Ascending aorta (tissue), 2 donors: ENCODE data around the gene NR1I3. TPM values are rescaled to one million over a fixed set of nuclear protein-coding genes. Genes with fewer than 3 reads are reported as not detected.

Source experiments
- DNase-seq, 2 donors: peaks; one replicate each; pipeline ENCODE4 v3.0.0-alpha.2; 2019; ENCODE audit warnings: low spot score in 2 of 2
- H3K27ac ChIP-seq, 2 donors: fragments of 200-600 bp; sonication (generic); one replicate each; pipeline ENCODE4 v1.5.1; 2016 to 2017; ENCODE audit warnings: mild to moderate bottlenecking in 1 of 2
- H3K27me3 ChIP-seq: fragments of 200-600 bp; sonication (generic); one replicate; pipeline ENCODE4 v1.5.1; 2017
- H3K36me3 ChIP-seq, 2 donors: fragments of 200-600 bp; sonication (generic); one replicate each; pipeline ENCODE4 v1.5.1; 2016
- H3K4me1 ChIP-seq, 2 donors: fragments of 200-600 bp; sonication (generic); one replicate each; pipeline ENCODE4 v1.5.1; 2016 to 2017; ENCODE audit warnings: mild to moderate bottlenecking in 1 of 2
- H3K4me3 ChIP-seq, 2 donors: fragments of 200-600 bp; sonication (generic); one replicate each; pipeline ENCODE4 v1.5.1; 2016 to 2017; ENCODE audit warnings: mild to moderate bottlenecking in 1 of 2
- H3K9me3 ChIP-seq, 2 donors: fragments of 200-600 bp; sonication (generic); one replicate each; pipeline ENCODE4 v1.5.1; 2016
- intact Hi-C: fragments of 100-400 bp; cut with DNase I; formaldehyde crosslinking; loops from one replicate; pipeline ENCODE4 v1.15.1; 2023
- total RNA-seq: library from RNA; depleted of rRNA; stranded (reverse); fragments of >200 nt; gene quantifications from one replicate; pipeline ENCODE4 v1.1.0, GENCODE V29; 2016
- TF ChIP-seq, protein P1 (sequence below), 3 experiments: fragments of 200-600 bp in 2 of 3; fragments of 450-650 bp in 1 of 3; sonication (generic) in 2 of 3; IDR thresholded peaks; one replicate each; pipeline ENCODE4 v1.5.1; 2016 to 2019; ENCODE audit warnings: antibody characterized with exemption in 3 of 3, mild to moderate bottlenecking in 1 of 3, moderate library complexity in 1 of 3

Gene NR1I3
- total RNA-seq, 1 donor from 2014 or later, result 0.21 TPM

DNA sequence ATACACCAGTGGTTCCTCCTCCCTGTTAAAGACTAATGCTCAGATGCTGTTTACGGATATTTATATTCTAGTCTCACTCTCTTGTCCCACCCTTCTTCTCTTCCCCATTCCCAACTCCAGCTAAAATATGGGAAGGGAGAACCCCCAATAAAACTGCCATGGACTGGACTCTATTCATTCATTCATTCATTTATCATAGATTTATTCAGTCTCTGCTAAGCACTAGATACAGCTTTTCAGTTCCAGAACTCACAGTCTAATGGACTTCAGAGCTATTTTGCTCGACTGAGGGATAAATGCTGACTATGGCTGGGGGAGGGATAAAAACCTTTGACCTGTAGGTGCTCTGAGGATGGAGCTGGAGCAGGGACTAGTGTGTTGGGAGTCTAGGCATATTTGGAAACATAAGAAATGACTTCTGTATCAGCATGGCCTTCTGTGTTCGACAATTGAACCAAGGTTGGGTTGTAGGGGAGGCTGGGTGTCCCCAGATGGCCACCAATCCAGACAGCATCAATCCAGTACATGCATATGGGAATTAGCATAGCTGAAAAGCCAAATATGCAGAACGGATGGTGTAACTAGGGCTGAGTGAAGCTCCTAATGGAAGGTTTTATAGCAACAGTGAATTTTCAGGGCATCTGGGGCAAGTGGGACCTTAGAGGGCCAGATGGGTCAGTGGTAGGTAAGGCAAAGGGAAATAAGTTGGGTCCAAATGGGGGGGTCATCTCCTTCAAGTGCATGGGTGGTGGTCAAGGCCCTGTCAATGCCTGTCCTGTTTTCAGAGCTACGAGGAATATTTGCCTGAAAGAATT, 18.7 kb downstream of the NR1I3 start:
- intact Hi-C loops, result no loop called here
- Histone ChIP-seq H3K27me3 (no peaks in the 10 kb centered on the region), H3K4me1 (peaks cover 0 to 4% of the 10 kb centered on the region in 2 donors), H3K4me3 (no peak overlapping the region), H3K36me3 (peaks cover 0 to 9% of the 10 kb centered on the region in 2 donors), H3K27ac (no peak overlapping the region), H3K9me3 (no peaks in the 10 kb centered on the region)
- no peak for DNase-seq
- TF ChIP-seq, protein P1, sequence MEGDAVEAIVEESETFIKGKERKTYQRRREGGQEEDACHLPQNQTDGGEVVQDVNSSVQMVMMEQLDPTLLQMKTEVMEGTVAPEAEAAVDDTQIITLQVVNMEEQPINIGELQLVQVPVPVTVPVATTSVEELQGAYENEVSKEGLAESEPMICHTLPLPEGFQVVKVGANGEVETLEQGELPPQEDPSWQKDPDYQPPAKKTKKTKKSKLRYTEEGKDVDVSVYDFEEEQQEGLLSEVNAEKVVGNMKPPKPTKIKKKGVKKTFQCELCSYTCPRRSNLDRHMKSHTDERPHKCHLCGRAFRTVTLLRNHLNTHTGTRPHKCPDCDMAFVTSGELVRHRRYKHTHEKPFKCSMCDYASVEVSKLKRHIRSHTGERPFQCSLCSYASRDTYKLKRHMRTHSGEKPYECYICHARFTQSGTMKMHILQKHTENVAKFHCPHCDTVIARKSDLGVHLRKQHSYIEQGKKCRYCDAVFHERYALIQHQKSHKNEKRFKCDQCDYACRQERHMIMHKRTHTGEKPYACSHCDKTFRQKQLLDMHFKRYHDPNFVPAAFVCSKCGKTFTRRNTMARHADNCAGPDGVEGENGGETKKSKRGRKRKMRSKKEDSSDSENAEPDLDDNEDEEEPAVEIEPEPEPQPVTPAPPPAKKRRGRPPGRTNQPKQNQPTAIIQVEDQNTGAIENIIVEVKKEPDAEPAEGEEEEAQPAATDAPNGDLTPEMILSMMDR (IDR thresholded peaks at IDR 0.05), result no peak

DNA sequence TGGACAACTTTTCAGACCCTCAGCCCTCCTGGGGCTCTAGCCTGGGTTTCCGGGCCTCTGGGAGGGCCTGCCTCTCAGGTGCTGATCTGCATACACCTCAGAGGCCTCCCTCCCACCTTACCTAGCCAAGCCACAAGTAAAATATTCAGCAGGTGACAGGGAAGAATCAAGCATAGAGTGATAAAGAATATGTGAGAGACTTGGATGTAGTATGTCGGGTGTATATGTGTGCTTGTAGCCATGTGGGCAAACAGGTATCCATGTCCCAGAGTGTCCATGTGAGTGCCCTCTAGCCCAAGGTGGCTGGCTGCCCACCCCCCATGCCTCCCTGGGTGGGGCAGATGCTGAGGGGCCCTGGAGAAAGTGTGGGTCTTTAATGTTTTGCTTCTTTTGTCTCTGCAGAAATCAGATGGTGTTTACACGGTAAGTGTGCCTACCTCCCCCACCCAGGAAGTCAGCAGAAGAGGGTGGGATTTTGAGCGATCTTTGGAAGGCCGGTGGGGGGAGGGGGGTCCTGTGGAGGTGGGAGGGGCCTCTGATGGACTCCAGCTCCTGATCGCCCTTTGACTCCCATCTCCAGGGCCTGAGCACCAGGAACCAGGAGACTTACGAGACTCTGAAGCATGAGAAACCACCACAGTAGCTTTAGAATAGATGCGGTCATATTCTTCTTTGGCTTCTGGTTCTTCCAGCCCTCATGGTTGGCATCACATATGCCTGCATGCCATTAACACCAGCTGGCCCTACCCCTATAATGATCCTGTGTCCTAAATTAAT, 19.5 kb downstream of the NR1I3 start:
- H3K27ac ChIP-seq, result peak overlapping the region in 1 of 2 donors; percentile 78
- TF ChIP-seq, protein P1 (IDR thresholded peaks at IDR 0.05), result no peak
- no peaks in the 10 kb centered on the region for H3K9me3 ChIP-seq
- intact Hi-C loops, result no loop called here
- peaks cover 6 to 17% of the 10 kb centered on the region in 2 donors for H3K36me3 ChIP-seq
- no peak for DNase-seq
- peaks cover 0 to 4% of the 10 kb centered on the region in 2 donors for H3K4me1 ChIP-seq
- H3K27me3 ChIP-seq, result no peaks in the 10 kb centered on the region
- H3K4me3 ChIP-seq, result no peak overlapping the region

DNA sequence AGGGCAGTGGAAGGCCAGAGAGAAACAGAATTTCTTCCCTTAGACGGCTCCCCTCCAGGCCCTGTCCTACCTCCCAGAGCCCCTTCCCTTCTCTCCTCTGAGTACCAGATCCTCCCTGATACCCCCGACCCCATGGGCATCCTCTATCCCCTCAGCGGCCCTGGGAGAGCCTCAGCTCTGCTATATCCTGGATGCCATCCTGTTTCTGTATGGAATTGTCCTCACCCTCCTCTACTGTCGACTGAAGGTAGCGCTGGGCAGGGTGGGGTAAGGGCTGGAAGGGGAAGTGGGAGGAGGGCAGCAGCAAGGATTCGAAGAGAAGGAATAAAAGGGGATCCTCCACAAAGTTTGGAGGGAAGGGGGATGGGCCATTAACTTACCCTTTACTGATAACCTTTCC, 20.2 kb downstream of the NR1I3 start:
- Histone ChIP-seq H3K27ac (peak overlapping the region; percentile 72 to 78), H3K36me3 (peaks cover 12 to 23% of the 10 kb centered on the region in 2 donors), H3K4me1 (peaks cover 0 to 4% of the 10 kb centered on the region in 2 donors), H3K9me3 (no peaks in the 10 kb centered on the region), H3K27me3 (no peaks in the 10 kb centered on the region), H3K4me3 (peak overlapping the region in 1 of 2 donors; percentile 39)
- intact Hi-C loops, result no loop called here
- TF ChIP-seq, protein P1 (IDR thresholded peaks at IDR 0.05), result no peak
- no peak for DNase-seq

DNA sequence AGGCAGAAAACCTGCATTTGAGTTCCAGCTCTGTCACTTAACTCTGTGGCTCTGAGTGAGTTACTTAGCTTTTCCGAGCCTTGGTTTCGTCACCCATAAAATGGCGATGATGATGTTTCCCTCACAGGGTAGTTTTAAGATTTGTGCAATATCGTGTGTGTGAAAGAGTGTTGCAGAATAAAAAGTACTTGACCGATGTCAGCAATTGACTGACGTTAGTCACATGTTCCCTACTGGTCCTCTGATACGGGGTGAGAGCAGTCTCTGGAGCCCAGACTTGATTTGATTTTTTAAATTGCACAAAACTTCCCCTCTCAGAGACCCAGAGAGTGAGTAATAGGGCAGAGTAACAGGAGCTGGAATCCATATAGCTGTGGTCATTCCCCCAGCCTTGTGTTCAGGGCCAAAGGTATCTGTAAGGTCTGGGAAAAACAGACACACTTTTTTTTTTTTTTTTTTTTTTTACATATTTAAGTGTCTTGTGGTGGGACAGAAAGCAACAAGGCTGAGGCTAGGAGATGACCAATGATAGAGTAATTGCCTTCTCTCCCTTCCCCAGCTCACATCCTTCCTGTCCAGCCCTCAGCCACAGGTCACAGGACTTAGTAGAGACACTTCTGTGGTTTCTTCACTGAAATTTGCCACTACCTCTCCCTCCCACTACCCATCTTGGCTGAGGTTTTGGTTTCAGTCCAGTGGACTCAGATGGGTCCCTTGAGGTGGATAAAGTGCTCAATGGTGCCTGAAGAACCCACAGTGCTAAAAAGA, 20.9 kb downstream of the NR1I3 start:
- TF ChIP-seq, protein P1 (IDR thresholded peaks at IDR 0.05), result no peak
- intact Hi-C loops, result no loop called here
- no peak for DNase-seq
- Histone ChIP-seq H3K27ac (peak overlapping the region; percentile 78 to 84), H3K27me3 (no peaks in the 10 kb centered on the region), H3K9me3 (no peaks in the 10 kb centered on the region), H3K36me3 (peaks cover 19 to 30% of the 10 kb centered on the region in 2 donors), H3K4me1 (peaks cover 0 to 4% of the 10 kb centered on the region in 2 donors), H3K4me3 (peak overlapping the region in 1 of 2 donors; percentile 39)

DNA sequence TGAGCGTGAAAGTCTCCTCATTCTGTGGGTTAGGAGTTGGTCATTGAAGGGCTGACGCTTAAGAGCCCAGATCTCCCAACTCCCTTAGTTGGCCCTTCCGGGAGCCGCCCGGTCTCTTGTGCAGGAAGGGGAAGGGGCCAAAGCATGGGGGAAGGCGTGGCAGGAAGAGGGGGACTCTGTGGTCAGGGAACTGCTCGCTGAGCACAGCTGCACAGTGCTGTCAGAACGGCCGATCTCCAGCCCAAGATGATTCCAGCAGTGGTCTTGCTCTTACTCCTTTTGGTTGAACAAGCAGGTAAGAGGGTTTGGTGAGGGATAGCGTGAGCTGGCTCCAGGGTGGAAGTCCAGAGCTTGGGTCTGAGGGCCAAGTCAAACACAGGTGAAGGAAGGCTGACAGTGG, 22.9 kb downstream of the NR1I3 start, which contains the start of gene FCER1G:
Gene FCER1G (plus strand): TSS at position 220 of the 400 bp plus-strand sequence. CDS start 27 bp downstream, at position 247.
- TF ChIP-seq, protein P1 (IDR thresholded peaks at IDR 0.05), result no peak
- peak within 1 kb of the TSS in 1 of 2 donors; percentile 39 for H3K4me3 ChIP-seq
- peak in 1 of 2 donors; percentile 79 for DNase-seq
- peaks cover 38 to 51% of the 10 kb centered on the region in 2 donors for H3K36me3 ChIP-seq
- peaks cover 0 to 4% of the 10 kb centered on the region in 2 donors for H3K4me1 ChIP-seq
- no peaks in the 10 kb centered on the region for H3K27me3 ChIP-seq
- no peaks in the 10 kb centered on the region for H3K9me3 ChIP-seq
- H3K27ac ChIP-seq, result peak within 1 kb of the TSS; percentile 78 to 84
- intact Hi-C loops, result no loop called here
